Measurements from ENCODE around the gene PYY.
"Not testable (repeated sequence)": the region's sequence is repeated elsewhere in the genome, so short reads cannot be mapped to it uniquely, and the experiment has no call there.

PYY gene

DNA sequence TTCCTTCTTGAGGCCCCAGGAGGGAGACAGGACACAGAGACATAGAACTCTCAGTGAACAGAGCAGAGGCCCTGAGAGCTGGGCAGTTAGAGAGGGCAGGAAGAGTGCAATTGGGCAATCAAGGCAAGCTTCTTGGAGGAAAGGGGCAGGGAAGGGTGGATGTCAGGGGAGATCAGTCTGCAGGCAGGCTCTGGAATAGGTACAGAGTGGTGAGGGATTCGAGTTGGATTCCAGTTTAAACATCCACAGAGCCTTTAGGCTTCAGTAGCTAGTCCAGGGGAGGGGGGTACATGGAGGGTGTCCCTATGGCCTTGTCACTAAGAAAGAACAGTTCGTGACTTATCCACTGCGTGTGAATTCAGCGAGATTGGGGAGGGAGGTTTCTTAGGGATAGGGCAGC is 2.0 kb downstream of the PYY start:
- intact Hi-C loops (cut with DNase I) = no loop called here

GRCh38 chr17:43950554-43950953 is 3.2 kb downstream of the PYY start:
- intact Hi-C loops (cut with DNase I) = no loop called here
- no peak for DNase-seq

More for the DNA sequence above, 2.0 kb downstream of the PYY start:
- peak in 2 of 10 donors; percentile 13 to 17 for DNase-seq

GRCh38 chr17:43949781-43950180 is 4.0 kb downstream of the PYY start:
- DNase-seq = peak in 1 of 10 donors; percentile 2
- intact Hi-C loops (cut with DNase I) = loop anchor here (10.0 kb wide), 1 partner anchor 75 kb away; no protein-coding TSS in a partner anchor

DNA sequence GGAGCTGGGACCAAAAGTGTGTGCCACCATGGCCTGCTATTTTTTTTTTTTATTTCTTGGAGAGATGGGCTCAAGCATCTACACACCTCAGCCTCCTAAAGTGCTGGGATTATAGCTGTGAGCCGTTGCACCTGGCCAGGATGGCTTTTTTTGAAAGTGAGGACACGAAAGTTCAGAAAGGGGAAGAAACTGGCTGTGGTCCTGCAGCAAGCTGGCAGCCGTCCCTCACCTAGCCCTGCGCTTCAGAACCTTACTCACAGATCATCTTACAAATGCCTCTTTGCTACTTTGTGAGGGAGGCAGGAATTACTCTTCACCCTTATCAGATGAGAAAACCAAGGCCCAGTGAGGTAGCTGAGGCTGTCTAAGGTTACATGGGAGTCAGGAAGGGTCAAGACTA is 7.0 kb downstream of the PYY start:
- intact Hi-C loops (cut with DNase I) = loop anchor here (10.0 kb wide), 1 partner anchor 72 kb away; no protein-coding TSS in a partner anchor
- peak in 2 of 10 donors; percentile 3 to 22 for DNase-seq

GRCh38 chr17:43945074-43945829 is 8.5 kb downstream of the PYY start:
- intact Hi-C loops (cut with DNase I) = loop anchor here (10.0 kb wide), 1 partner anchor 70 kb away; no protein-coding TSS in a partner anchor
- DNase-seq = peak in 2 of 10 donors; percentile 4 to 10

GRCh38 chr17:43942051-43942685 is 11.6 kb downstream of the PYY start, which contains the start of gene PPY:
Gene PPY, minus strand, starts transcription at chr17:43942476. Its CDS starts 822 bp downstream, at chr17:43941654.
- intact Hi-C loops (cut with DNase I) = loop anchor here (10.0 kb wide), 1 partner anchor 67 kb away; no protein-coding TSS in a partner anchor
- DNase-seq = peak in 2 of 10 donors; percentile 31 to 59

DNA sequence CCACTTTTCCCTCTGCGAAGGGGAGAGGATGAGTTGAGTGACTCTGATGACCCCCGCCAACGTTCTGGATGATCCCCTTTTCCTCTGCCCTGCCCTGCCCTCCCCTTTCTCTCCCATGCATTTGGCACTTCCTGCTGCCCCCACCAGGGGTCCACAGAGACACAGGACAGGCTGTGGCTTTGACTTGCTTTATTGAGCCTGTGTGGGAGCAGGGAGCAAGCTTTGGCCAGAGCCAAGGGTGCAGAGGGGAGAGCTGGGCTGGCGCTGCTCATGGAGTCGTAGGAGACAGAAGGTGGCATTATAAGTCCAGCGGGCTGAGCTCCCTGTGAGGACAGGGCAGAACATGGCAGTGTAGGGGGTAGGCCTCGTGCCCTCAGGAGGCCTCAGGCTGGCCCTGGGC is 13.1 kb downstream of the PYY start:
- DNase-seq = peak in 2 of 10 donors; percentile 54 to 55
- intact Hi-C loops (cut with DNase I) = loop anchor here (10.0 kb wide), 1 partner anchor 66 kb away; no protein-coding TSS in a partner anchor

DNA sequence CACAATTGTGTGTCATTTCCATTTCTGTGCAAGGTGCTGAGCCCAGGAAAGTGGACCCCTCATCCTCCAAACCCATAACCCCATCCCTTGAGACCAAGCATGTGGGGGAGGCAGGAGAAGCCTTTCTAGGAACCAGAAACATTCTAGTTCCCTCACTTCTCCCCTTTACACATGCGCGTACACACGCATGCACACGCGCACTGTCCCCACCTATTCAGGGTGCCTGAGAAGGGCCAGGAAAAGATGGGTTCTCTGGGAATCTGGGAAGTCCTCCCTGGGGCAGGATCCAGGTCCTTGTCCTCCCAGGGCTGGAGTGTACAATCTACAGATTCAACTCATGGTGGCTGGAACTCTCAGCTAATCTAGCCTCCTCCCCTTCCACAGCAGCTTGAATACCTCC is 13.9 kb downstream of the PYY start:
- DNase-seq = peak in 1 of 10 donors; percentile 31
- intact Hi-C loops (cut with DNase I) = loop anchor here (10.0 kb wide), 1 partner anchor 65 kb away; no protein-coding TSS in a partner anchor

GRCh38 chr17:43939452-43939851 is 14.3 kb downstream of the PYY start:
- intact Hi-C loops (cut with DNase I) = not testable (repeated sequence)
- DNase-seq = peak in 2 of 10 donors; percentile 20 to 30

- DNase-seq = peak in 1 of 10 donors; percentile 47
- intact Hi-C loops (cut with DNase I) = no loop called here
Observed at GRCh38 chr17:43938838-43939182, 14.9 kb downstream of the PYY start.

- intact Hi-C loops (cut with DNase I) = no loop called here
- DNase-seq = no peak
Observed at GRCh38 chr17:43936434-43936833, 17.3 kb downstream of the PYY start.

DNA sequence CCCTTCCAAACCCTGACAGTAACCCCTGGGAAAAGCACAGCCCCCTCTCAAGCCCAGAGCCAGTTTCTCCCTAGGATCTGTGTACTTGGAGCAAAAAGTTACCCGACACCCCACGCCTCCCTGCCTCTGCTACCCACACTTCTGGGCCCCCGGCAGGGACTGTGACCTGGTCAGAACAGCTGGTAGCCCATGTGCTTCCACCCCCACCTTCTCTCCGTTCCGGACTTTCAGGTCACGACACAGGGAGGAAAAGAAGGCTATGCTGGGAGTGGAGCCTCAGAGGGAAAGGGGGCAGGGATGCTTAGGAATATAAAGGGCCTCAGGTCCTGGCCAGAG is 17.8 kb downstream of the PYY start:
- intact Hi-C loops (cut with DNase I) = no loop called here
- peak in 1 of 10 donors; percentile 66 for DNase-seq

DNA sequence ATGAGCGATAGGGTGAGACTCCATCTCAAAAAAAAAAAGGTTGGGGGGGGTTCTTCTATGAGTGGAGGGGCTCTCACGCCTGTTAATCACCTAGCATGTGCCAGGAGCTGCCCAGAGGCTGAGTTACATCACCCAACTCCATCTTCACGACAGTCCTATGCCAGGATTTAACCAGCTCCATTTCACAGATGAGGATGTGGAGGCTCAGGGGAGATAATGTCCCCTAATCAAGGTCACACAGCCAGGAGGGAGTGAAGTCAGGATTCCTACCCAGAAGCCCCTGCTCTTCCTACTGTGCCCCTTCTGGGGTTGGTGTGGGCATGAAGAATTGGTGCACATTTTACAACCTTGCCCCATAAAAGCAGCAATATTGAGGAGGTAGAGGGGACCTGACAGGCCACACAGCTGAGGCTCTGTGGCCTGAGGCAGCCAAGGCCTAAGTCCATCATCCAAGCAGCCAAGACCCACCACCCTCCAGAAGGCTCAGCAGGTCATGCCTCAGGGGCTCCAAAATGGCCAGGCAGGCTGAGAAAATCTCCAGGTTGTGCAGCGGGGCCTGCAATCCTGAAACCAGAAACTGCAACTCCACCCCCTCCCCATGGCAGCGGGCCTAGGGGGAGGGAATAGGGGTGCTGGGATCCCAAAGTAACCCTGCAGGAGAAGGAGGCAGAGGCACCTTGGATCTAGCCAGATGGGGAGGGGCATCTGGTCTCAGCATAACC is 18.4 kb downstream of the PYY start:
- DNase-seq = peak in 2 of 10 donors; percentile 2 to 66
- intact Hi-C loops (cut with DNase I) = no loop called here

DNA sequence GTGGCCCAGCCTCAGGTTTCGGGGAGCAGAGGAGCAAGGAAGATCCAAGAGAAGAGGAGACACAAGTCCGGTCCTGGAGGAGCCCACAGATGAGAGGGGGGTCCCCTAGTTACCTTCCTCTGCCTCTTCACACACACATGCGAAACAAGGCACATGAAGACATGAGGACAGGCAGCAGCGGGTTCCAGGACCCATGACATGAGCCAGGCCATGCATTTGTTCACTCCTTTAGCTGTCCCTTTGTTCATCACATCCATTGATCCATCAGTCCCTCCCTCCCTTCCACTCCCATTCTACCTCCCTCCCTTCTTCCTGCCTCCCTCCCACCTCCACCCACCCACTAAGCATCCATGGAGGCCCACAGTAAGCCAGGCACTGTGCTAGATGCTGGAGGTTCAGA is 20.8 kb downstream of the PYY start:
- DNase-seq = no peak
- intact Hi-C loops (cut with DNase I) = no loop called here

DNA sequence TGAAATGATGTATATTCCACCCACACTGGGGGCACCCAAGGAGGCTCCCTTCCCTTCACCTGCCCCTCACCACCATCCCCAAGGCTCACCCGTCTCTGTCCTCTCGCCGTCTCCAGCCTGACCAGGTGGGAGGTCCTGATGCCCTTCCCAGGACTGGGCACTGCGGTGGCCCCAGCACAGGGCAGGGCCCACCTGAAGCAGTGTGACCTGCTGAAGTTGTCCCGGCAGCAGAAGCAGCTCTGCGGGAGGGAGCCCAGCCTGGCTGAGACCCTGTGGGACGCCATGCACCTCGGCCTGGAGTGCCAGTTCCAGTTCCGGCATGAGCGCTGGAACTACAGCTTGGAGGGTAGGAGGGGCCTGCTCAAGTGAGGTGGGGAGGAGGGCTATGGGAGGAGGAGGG is 21.4 kb downstream of the PYY start:
- intact Hi-C loops (cut with DNase I) = no loop called here
- peak in 1 of 10 donors; percentile 70 for DNase-seq

GRCh38 chr17:43931062-43931571 is 22.6 kb downstream of the PYY start:
- DNase-seq = peak in 2 of 10 donors; percentile 15 to 24
- intact Hi-C loops (cut with DNase I) = no loop called here

- intact Hi-C loops (cut with DNase I) = no loop called here
- DNase-seq = no peak
Observed at GRCh38 chr17:43928609-43929008, 25.1 kb downstream of the PYY start.

DNA sequence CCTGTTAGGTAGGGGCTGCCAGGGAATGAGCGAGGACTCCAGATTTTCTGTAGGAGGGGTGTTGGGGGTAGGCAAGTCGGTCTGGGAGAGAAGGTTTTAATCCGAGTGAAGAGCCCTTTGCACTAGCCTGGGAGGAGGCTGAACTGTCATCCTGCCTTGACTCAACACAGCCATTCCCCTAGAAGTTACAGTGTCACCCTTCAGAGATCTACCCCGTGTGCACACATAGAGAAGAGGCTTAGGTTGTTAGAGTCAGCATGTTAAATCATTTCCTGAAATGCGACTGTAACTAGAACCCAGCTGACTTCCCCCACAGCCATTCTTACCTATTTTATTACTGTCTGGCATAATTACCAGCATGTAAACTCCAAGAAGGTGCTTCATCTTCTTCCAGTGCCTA is 25.8 kb downstream of the PYY start:
- DNase-seq = peak in 1 of 10 donors; percentile 4

GRCh38 chr17:43927060-43927864 is 26.5 kb downstream of the PYY start:
- peak in 2 of 10 donors; percentile 56 to 73 for DNase-seq
- intact Hi-C loops (cut with DNase I) = no loop called here

More for the DNA sequence above, 25.8 kb downstream of the PYY start:
- intact Hi-C loops (cut with DNase I) = not testable (repeated sequence)

GRCh38 chr17:43924558-43924957 is 29.2 kb downstream of the PYY start:
- DNase-seq = peak in 1 of 10 donors; percentile 6
- intact Hi-C loops (cut with DNase I) = no loop called here

All from posterior cingulate gyrus (tissue), 11 donors.